SK-N-SH (cell line): ENCODE measurements around the gene MRPS34.

Experiments
- CHD2 ChIP-seq: fragments of 150-350 bp; IDR thresholded peaks from 2 replicates; pipeline ENCODE4 v1.6.1; 2018; ENCODE audit warnings: low read length; ENCODE audit not compliant: partially characterized antibody
- CTCF ChIP-seq: fragments of 200-600 bp; sonication (generic); IDR thresholded peaks from 2 replicates; pipeline ENCODE4 v1.6.1; 2017; ENCODE audit warnings: antibody characterized with exemption, mild to moderate bottlenecking, moderate library complexity
- EP300 ChIP-seq, 2 experiments: IDR thresholded peaks; 2 replicates each; pipeline versions ENCODE4 v1.4.0 to v1.6.1; 2012; ENCODE audit warnings: borderline replicate concordance in 1 of 2, low read depth in 1 of 2, low read length in 1 of 2
- EZH2phosphoT487 ChIP-seq: fragments of 200-600 bp; sonication (generic); IDR thresholded peaks from 2 replicates; pipeline ENCODE4 v1.6.1; 2017; ENCODE audit warnings: low read depth, mixed run types, mild to moderate bottlenecking, antibody characterized with exemption, moderate library complexity, borderline replicate concordance
- MAX ChIP-seq: IDR thresholded peaks from 2 replicates; pipeline ENCODE4 v1.4.0; 2012; ENCODE audit warnings: low read depth
- PBX3 ChIP-seq: IDR thresholded peaks from 2 replicates; pipeline ENCODE4; 2012
- TCF12 ChIP-seq: IDR thresholded peaks from 2 replicates; pipeline ENCODE4 v1.4.0; 2012

- no peak for TF ChIP-seq CTCF
- TF ChIP-seq CHD2: no peak
- no peak for TF ChIP-seq EP300 (IDR thresholded peaks at IDR 0.05; ENCODE audit: borderline replicate concordance in 1 of 2, low read depth in 1 of 2, low read length in 1 of 2)
- no peak for TF ChIP-seq EZH2phosphoT487
- TF ChIP-seq PBX3: no peak
- TF ChIP-seq MAX: no peak
- no peak for TF ChIP-seq TCF12
These were observed 14.0 kb downstream of the MRPS34 start for GRCh38 chr16:1758923-1759322.
